Activated CD4-positive, CD25-positive, alpha-beta regulatory T cell treated with anti-CD3 and anti-CD28 coated beads, Interleukin-2, amount 50 U/mL, for 16 hours (primary cell): ENCODE measurements around the gene TGFBR1.

Source experiments
- DNase-seq: peaks from one replicate; pipeline ENCODE4 v3.0.0-alpha.2; 2020; ENCODE audit warnings: low read depth, low spot score

The TGFBR1 gene

GRCh38 chr9:99106044-99106375, 1.1 kb downstream of the TGFBR1 start:
- no peak for DNase-seq

- no peak for DNase-seq
Measured at GRCh38 chr9:99107421-99107820, 2.5 kb downstream of the TGFBR1 start.

- no peak for DNase-seq
Measured at GRCh38 chr9:99108131-99108530, 3.2 kb downstream of the TGFBR1 start.

GRCh38 chr9:99109522-99109921, 4.6 kb downstream of the TGFBR1 start:
- no peak for DNase-seq

- peak; percentile 8 for DNase-seq
Measured at GRCh38 chr9:99112750-99113413, 8.0 kb downstream of the TGFBR1 start.

- no peak for DNase-seq
Measured at GRCh38 chr9:99113414-99114048, 8.6 kb downstream of the TGFBR1 start.

DNA sequence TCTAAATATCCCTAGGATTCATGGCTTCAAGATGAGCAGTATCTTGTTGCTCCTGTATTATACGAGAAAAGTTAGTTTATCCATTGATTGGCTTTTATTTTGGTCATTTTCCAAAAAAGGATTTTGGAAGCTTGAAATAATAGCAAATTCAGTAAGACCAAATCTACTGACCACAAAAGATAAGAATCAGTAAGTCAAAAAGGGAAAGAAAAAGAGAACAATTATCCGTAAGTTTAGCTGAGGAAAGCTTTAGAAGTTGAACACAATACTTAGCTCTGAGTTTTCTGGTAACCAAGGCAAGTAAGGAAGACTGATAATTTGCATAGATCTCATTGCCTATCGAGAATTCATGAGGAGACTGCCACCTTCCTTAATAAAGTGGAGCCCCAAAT, 9.1 kb downstream of the TGFBR1 start:
- no peak for DNase-seq

DNA sequence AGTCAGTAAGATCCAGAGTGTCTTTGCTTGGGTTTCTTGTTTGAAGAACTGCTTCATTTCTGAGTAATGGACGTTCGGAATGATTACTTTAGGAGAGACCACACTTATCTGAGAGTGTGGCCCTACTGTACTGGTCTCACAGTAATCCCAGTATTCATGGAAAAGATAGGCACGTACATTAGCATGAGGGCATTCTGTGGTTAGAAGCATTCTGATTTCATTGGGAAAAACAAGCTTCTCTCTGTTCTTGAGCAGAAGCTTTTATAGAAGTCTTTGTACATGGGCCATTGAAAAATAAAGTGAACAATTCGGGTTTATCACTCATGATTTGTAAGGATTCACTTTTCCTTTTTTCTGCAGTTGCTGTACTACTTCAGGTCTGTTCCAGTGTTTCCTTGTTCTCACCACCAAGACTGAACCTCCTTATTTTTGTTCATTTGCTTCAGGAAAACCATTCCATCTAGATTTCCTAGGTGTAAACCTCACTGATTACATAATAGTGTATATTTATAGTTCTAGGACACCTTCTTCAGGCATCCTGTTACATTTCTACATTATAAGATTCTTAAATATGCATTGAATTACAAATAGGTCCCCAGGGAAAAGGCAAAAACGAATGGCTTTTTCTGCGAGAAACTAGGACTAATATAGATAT, 10.1 kb downstream of the TGFBR1 start:
- DNase-seq: no peak

DNA sequence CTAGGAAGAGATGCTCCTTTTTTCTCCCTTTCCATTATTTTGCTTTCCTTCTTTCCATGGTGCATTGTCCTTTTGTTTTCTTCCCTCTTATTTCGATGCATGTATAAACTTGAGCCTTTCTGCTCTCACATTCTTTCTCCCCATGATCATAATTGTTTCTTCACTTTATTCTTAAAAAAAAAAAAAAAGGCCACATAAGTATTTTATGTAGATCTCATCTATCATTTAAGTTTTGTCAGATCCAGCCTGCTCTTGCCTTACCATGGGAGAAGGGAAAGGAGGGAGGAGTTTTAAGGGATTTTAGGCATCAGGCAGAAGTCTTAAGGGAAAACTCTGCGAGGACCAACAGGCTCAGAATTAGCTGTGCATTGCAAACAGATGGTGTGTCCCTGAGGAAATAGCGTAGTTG, 11.1 kb downstream of the TGFBR1 start:
- no peak for DNase-seq

GRCh38 chr9:99118782-99119466, 14.0 kb downstream of the TGFBR1 start:
- no peak for DNase-seq

DNA sequence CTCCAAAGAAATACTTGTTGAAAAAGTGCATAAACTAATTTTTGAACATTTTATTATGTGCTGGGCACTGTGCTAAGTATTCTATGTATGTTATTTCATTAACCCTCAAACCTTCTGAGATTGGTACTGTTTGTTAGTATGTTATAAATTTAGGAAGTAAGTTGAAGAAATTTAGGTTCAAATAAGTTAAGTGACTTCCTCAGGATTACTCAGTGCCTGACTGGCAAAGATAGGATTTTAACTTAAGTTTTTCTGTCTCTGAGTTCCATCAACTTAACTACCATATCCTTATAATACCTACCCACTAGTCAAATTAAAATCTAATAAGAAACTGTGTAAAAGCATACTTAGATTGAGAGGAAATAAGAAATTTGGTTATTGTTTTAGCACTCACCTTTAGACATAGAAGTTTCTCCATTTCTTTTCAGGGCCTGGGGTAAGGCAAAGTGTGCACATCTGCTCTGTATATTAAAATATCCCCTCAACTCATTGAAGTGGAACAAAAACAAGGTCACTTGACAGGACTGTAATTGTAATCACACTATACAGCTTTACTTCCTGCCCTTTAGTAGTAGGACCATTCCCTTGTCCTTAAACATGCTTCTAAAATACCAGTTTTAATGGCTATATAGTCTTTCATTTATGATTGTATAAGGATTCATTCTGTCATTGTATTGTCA, 15.2 kb downstream of the TGFBR1 start:
- DNase-seq: no peak

DNA sequence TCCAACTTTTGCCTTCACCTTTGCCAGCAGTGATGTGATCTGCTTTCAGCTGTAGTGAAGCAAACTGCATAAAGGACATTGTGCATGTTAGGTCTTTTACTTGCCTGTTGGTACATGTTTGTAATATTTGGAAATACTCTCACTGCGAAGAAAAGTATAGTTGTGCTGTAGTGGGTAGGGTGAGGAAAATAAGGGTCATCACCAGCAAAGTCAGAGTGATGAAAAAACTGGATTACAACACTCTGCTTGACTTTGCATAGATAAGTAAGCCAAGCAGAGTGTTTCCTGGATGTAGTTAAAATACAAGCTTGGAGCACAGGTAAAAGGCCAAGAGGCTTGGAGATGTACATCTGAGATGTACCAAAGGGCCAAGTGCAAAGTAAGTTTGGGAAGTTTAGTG, 16.7 kb downstream of the TGFBR1 start:
- DNase-seq: no peak

GRCh38 chr9:99124534-99125255, 19.8 kb downstream of the TGFBR1 start:
- no peak for DNase-seq

GRCh38 chr9:99125446-99125845, 20.5 kb downstream of the TGFBR1 start:
- no peak for DNase-seq

DNA sequence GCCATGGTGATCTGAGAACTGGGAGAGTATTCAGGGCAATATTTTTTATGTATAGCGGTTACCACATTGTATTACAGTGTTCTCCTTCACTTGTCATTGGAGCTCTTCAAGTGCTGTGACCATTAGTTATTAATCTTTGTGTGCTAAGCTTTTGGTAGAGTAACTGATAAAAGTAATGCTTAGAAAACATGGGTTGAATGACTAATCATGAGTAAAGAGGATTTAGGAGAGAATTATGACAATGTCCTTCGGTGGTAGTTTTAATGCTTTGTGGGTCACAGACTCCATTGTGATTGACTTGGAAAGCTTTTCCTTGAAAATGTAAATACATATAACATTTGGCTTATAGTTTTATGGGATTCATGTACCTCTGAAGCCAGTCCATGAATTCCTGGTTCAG, 21.4 kb downstream of the TGFBR1 start:
- DNase-seq: no peak

DNA sequence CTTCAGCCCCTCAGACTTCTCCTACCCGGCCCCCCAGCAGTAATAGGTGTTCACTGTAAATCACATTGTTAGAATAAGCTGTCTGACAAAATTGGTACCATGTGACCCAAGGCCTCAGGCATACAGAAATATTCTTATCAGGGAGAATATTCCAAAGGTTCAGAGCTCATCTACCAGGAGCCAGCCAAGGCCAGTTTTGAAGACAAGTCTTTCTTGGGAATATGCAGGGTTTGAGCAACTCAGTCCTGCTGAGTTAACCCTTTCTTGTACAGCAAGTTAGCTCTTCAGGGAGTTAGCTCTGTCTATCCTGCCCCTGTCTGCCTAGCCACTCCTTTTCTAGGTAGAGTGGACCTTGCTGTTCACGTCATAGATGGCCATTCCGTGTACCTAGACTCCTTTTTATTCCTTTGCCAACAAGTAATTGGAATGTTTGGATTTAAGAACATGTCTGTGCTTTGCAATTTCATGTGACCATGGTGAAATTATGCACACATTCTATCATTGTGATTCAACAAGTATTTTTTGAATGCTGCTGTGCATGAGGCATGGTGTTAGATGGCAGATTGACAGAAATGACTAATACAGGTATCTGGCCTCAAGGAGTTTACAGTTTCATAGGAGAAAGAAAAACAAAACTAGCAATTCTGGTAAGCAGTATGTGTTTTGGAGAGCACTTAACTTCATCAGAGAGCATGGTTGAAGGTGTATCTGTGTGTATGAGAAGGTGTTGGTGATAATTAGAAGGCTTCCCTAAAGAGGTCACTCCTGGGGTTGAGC, 22.6 kb downstream of the TGFBR1 start:
- DNase-seq: no peak

- no peak for DNase-seq
Measured at GRCh38 chr9:99128133-99128406, 23.2 kb downstream of the TGFBR1 start.

GRCh38 chr9:99129091-99129490, 24.2 kb downstream of the TGFBR1 start:
- DNase-seq: no peak

GRCh38 chr9:99130069-99130468, 25.2 kb downstream of the TGFBR1 start:
- no peak for DNase-seq

GRCh38 chr9:99133145-99133544, 28.2 kb downstream of the TGFBR1 start:
- no peak for DNase-seq

DNA sequence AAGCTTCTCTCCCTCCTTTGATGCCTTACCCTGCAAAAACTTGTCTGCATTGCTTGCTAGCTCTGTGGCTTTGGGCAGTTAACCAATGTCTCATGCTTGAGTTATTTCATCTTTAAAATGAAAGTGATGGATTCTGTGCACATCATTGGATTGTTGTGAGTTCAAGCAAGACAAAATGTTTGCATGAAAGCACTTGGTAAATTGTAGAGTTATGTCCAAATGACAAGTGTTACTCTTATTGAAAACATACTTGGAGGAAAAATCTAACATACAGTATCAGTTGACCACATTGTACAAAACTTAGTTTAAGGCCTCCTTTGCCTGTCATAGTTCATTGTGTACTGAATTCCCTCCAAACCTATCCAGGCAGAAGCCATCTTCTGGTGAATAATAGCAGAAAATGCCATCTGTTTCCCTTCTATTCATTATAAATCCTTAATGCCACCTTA, 30.0 kb downstream of the TGFBR1 start:
- no peak for DNase-seq
